Measurements from ENCODE around the gene SLC7A4. TPM values are rescaled to one million over a fixed set of nuclear protein-coding genes. Genes with fewer than 3 reads are reported as not detected.
"Not testable (repeated sequence)": the region's sequence is repeated elsewhere in the genome, so short reads cannot be mapped to it uniquely, and the experiment has no call there.

Gene SLC7A4, protein sequence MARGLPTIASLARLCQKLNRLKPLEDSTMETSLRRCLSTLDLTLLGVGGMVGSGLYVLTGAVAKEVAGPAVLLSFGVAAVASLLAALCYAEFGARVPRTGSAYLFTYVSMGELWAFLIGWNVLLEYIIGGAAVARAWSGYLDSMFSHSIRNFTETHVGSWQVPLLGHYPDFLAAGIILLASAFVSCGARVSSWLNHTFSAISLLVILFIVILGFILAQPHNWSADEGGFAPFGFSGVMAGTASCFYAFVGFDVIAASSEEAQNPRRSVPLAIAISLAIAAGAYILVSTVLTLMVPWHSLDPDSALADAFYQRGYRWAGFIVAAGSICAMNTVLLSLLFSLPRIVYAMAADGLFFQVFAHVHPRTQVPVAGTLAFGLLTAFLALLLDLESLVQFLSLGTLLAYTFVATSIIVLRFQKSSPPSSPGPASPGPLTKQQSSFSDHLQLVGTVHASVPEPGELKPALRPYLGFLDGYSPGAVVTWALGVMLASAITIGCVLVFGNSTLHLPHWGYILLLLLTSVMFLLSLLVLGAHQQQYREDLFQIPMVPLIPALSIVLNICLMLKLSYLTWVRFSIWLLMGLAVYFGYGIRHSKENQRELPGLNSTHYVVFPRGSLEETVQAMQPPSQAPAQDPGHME
- polyA plus RNA-seq (ENCODE audit: insufficient read length in 4 of 4), result 1 to 10 TPM in 3 of 4 donors, under 1 TPM in 1; 0.99 to 1.8 (median 1.5) TPM

DNA sequence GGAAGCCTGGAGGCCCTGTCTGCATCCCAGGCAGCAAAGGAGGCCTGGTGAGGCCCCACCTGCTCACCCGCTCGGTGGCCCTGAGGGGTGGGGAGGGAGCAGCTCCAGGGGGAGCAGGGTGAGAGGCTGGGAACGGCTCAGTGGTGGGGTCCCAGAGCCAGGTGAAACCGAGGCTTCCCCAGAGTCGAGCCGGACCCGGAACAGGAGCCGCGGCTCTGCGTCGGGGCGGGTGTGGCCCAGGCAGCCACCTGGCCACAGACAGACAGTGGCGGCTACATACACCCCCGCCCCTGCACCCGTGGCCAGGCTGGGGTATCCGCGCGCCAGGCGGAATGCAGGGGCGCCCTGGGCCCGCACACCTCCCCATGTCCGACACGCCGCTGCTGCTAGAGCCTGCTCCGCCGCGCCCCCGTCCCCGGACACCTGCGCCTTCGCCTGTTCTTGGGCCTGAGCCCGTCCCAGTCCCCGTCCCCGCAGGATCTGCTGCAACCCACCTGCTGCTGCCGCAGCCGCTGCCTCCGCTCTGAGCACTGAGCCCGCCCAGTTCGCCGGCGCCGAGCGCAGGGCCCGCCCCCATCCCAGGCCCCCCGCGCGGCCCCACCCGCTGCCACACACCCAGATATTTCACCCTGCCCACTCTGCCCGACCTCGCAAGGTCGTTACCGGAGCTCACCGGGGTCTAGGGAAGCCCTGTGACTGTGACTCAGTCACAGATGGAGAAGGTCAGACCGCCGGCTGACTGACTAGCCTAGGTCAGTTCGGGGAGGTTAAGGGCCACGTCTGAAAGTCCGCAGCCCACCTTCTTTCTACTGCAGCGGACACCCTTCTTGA lies at the start of gene SLC7A4:
SLC7A4 (minus strand) TSS at position 525 of the 831 bp plus-strand sequence. CDS start 749 bp downstream, outside the sequence.
- DNase-seq (ENCODE audit: low read depth in 4 of 4, low spot score in 2 of 4), result no peak

- DNase-seq (ENCODE audit: low read depth in 4 of 4, low spot score in 2 of 4), result no peak
Measured at GRCh38 chr22:21080435-21081137, 48.2 kb upstream of the SLC7A4 start.

GRCh38 chr22:21079493-21079892 lies 47.1 kb upstream of the SLC7A4 start:
- DNase-seq (ENCODE audit: low read depth in 4 of 4, low spot score in 2 of 4), result no peak

- no peak for DNase-seq (ENCODE audit: low read depth in 4 of 4, low spot score in 2 of 4)
Measured at GRCh38 chr22:21078916-21079315, 46.6 kb upstream of the SLC7A4 start.

DNA sequence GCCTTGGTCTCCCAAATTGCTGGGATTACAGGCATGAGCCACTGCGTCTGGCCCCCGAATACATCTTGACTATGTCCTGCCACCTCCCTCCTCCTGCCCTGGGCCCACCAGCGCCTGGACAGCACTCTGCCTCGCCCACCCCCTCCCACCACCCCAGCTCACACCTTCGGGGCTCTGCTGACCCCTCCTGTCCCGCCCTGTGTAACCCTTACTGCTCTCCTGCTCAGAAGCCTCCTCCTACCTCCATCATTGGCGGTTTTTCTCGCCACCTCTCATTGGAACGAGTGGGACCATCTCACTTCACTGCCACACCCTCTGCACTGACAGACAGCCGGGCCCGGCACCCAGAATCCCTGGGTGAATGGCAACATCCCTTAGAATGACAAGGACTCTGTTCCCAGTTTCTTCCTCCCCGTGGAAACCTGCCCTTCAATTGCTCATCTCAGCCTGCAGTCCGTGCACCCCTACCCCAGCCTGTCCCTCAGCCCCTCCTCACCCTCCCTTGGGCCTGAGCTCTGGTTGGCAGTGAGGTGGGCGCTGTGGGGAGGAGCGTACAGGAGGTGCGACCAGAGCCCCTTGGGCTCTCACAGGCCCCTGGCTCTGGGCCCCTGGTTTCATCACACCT lies 45.6 kb upstream of the SLC7A4 start:
- no peak for DNase-seq (ENCODE audit: low read depth in 4 of 4, low spot score in 2 of 4)

DNA sequence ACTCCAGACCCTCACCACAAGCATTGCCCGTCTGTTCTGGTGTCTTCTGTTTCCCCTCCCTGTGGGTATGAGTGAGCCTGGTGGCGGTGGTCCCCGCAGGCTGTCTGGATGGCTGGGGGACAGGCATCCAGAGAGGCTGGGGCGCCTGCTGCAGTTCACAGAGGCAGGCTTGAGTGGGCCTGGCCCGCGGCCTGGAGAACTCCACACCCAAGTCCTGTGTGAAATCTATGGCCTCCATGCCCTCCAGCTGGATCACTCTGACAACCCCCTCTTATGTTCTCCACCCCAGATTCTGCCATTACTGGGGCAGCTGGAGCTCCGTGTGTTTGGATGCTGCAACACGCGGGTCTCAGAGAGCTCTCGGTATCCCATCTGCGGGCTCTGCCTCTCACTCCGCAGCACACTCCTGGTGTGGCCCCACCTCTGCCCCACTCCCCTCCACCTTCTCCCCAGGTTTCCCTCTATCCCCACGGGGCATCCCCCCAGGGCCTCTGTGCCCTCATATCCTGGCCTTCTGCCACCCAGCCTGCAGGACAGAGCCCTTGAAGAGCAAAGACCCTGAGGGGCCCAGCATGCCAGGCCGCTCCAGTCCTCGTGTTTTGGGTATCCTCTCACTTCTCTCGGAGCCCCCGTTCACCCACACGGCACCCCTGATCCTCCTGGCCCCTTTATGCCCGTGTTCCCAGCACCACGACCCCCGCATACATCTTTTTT lies 44.7 kb upstream of the SLC7A4 start:
- DNase-seq (ENCODE audit: low read depth in 4 of 4, low spot score in 2 of 4), result no peak

DNA sequence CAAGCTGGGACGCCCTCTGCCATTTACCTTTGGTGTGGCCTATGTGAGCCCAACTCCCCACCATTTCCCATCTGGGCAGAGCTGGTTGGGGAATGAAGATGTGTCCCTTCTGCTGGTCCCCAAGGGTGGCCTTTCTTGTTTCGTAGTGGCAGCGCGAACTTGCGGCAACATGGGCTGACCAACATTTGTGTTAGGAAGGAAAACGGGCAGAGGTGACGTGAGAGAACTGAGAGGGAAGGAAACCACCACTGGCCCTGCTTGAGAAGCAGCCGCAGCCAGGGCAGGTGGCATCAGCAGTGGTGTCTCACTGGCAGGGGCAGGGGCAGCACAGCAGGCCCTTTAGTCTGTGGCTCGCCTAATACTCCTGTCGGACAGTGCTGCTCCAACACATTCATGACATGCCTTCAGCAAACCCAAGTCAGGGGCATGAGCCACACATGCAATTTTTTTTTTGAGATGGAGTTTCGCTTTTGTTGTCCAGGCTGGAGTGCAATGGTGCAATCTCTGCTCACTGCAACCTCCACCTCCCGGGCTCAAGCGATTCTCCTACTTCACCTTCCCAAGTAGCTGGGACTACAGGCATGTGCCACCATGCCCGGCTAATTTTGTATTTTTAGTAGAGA lies 43.3 kb upstream of the SLC7A4 start:
- no peak for DNase-seq (ENCODE audit: low read depth in 4 of 4, low spot score in 2 of 4)

- DNase-seq (ENCODE audit: low read depth in 4 of 4, low spot score in 2 of 4), result no peak
Measured at GRCh38 chr22:21074102-21074715, 41.8 kb upstream of the SLC7A4 start.

DNA sequence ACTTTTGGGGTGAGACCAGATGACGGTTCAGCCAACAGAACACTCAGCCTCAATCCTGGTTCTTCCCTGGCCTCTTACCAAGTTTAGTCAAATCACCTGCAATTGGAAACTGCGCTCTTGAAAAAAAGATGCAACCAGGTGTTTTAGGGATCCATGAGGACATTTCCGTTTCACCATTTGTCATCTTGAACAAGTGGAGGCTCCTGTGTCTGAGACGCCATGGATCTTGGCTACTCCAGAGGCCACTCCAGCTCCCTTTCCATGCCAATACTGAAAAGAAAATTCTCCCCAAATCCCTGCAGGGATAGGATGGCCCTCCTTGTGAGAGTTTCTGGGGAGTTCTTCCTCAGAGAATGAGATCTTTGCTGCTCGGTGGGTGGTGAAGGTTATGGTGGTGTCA lies 41.1 kb upstream of the SLC7A4 start:
- DNase-seq (ENCODE audit: low read depth in 4 of 4, low spot score in 2 of 4), result no peak

DNA sequence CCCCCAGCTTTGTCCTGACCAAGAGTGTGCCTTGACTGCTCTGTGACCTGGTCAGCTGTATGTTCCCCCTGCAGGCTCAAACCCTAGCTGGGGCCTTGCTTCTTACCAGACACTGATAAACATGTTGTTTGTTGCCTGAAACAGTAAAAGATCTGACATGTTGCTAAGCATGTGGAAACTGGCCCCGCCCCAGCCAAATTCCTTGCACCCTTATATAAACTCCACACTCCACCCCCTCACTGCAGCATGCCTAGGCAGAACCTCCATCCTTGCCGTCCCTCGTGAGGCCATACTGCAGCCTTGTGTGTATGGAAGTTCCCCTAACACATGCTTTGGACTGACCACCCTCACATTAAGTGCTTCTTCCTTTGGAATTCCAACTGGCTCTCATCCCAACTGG lies 40.7 kb upstream of the SLC7A4 start:
- no peak for DNase-seq (ENCODE audit: low read depth in 4 of 4, low spot score in 2 of 4)

GRCh38 chr22:21071796-21072195 lies 39.4 kb upstream of the SLC7A4 start:
- not testable (repeated sequence) for DNase-seq (ENCODE audit: low read depth in 4 of 4, low spot score in 2 of 4)

GRCh38 chr22:21070690-21071615 lies 38.6 kb upstream of the SLC7A4 start:
- DNase-seq (ENCODE audit: low read depth in 4 of 4, low spot score in 2 of 4), result no peak

DNA sequence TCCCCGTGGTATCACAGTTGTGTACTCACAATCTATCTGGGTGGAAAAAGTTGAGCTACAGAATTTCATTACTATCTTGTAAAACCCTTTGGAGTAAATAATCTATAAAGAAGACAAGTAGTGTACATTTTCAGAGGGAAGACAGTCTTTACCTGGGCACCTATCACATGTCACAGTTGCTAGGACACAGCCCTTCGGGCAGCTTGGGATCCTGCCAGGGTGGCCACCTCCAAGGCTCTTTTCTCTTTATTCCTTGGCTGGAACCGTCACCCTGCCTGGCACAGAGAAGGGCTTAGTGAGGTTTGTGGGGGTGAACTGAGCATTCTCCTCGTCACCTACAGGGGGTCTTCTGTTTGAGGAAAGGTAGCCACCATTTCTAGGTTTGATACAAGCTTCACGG lies 37.0 kb upstream of the SLC7A4 start:
- DNase-seq (ENCODE audit: low read depth in 4 of 4, low spot score in 2 of 4), result no peak

GRCh38 chr22:21068681-21069276 lies 36.4 kb upstream of the SLC7A4 start:
- DNase-seq (ENCODE audit: low read depth in 4 of 4, low spot score in 2 of 4), result no peak

DNA sequence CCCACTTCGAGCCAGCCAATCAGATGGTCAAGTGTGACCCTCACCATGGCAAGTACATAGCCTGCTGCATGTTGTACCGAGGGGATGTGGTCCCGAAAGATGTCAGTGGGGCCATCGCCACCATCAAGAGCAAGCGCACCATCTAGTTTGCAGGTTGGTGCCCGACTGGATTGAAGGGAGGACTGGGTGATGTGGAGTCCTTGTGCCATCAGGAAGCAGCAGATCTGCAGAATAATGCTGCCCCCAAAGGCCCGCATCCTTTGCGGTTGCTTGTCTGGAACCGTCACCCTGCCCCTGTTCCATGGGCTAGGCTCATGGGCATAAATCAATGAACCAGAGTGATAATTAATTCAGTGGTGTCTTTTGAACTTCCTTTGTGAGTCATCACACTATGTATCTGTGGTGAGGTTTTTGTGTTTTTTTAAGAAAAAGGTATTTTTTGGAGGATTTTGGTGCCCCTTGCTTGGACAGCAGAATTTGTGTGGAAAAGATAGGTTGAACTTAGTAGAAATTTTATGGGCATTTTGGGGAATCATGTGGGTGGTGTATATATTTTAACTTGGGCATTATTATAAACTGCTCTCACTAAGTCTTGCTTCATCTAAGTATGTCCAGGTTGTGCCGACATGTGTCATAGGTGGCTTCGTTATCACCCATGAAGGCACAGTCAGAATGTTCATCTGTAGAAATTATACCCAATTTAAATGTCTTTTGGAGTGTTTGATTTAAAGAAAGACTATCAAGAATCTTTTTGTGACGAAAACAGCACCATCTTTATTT lies 35.7 kb upstream of the SLC7A4 start:
- no peak for DNase-seq (ENCODE audit: low read depth in 4 of 4, low spot score in 2 of 4)

All from left renal cortex interstitium (tissue), 4 donors.